Endothelial cell of umbilical vein (primary cell): ENCODE results near the gene AGMO.

Experiments used
- EZH2 ChIP-seq: IDR thresholded peaks from 2 replicates; pipeline ENCODE4 v1.6.1; 2012; ENCODE audit warnings: borderline replicate concordance, low read depth, mild to moderate bottlenecking, moderate library complexity, low read length, inconsistent platforms; ENCODE audit not compliant: severe bottlenecking
- FOS ChIP-seq: IDR thresholded peaks from 2 replicates; pipeline ENCODE4 v1.6.1; 2011; ENCODE audit warnings: mild to moderate bottlenecking, low read length, moderate library complexity, borderline replicate concordance; ENCODE audit not compliant: insufficient read depth
- JUN ChIP-seq: IDR thresholded peaks from 2 replicates; pipeline ENCODE4 v1.6.1; 2011; ENCODE audit warnings: borderline replicate concordance, low read depth; ENCODE audit not compliant: insufficient read length, insufficient read depth
- MYC ChIP-seq: IDR thresholded peaks from one replicate; pipeline ENCODE4 v1.6.1; 2011; ENCODE audit warnings: mild to moderate bottlenecking, low read depth, low read length
- POLR2A ChIP-seq: IDR thresholded peaks from 2 replicates; pipeline ENCODE4 v1.6.1; 2012; ENCODE audit warnings: low read depth, mild to moderate bottlenecking, control low read depth, low read length
- POLR2AphosphoS5 ChIP-seq: IDR thresholded peaks from 2 replicates; pipeline ENCODE4 v1.6.1; 2012; ENCODE audit warnings: low read depth, mild to moderate bottlenecking, control low read depth, low read length, moderate library complexity; ENCODE audit not compliant: insufficient read depth
- TF ChIP-seq, protein P1 (sequence below), 2 donors: IDR thresholded peaks; 1 replicate in 1 of 2; 2 replicates in 1 of 2; pipeline ENCODE4 v1.5.1; 2011; ENCODE audit warnings: low read length in 2 of 2, mild to moderate bottlenecking in 2 of 2, moderate library complexity in 2 of 2, control low read depth in 1 of 2, inconsistent platforms in 1 of 2, low read depth in 1 of 2; ENCODE audit not compliant: insufficient read depth in 1 of 2; ENCODE audit errors: extremely low read depth in 1 of 2

DNA sequence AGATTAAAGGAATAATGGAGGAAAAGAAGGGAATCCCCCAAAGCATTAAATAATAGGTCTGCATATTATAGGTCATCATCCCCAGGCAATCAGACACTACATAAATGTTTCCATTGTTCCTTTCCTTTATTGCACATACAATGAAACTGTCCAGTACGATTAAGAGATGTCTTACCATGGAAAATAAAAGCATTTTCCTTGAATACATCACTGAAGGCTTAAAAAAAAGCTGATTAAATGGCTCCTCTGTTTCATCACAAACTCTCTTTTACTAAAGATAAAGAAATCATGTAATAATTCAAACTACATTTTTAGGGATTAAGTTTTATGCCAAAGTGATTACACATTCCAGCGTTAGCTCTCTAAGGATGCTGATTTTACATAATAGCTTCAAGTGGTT lies 316.0 kb downstream of the AGMO start:
- TF ChIP-seq POLR2AphosphoS5: no peak
- TF ChIP-seq POLR2A: no peak
- TF ChIP-seq, protein P1, sequence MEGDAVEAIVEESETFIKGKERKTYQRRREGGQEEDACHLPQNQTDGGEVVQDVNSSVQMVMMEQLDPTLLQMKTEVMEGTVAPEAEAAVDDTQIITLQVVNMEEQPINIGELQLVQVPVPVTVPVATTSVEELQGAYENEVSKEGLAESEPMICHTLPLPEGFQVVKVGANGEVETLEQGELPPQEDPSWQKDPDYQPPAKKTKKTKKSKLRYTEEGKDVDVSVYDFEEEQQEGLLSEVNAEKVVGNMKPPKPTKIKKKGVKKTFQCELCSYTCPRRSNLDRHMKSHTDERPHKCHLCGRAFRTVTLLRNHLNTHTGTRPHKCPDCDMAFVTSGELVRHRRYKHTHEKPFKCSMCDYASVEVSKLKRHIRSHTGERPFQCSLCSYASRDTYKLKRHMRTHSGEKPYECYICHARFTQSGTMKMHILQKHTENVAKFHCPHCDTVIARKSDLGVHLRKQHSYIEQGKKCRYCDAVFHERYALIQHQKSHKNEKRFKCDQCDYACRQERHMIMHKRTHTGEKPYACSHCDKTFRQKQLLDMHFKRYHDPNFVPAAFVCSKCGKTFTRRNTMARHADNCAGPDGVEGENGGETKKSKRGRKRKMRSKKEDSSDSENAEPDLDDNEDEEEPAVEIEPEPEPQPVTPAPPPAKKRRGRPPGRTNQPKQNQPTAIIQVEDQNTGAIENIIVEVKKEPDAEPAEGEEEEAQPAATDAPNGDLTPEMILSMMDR (IDR thresholded peaks at IDR 0.05; ENCODE audit: extremely low read depth in 1 of 2, insufficient read depth in 1 of 2, low read depth in 1 of 2, low read length in 2 of 2): no peak
- TF ChIP-seq EZH2: no peak
- TF ChIP-seq MYC: no peak
- TF ChIP-seq JUN: no peak
- TF ChIP-seq FOS: no peak
